22Rv1 (cell line): ENCODE results near the gene FAM50B.

Experiments used
- CTCF ChIP-seq: fragments of 450-650 bp; IDR thresholded peaks from 2 replicates; pipeline ENCODE4 v1.5.1; 2017; ENCODE audit warnings: mild to moderate bottlenecking
- ZFX ChIP-seq: fragments of 450-650 bp; IDR thresholded peaks from 2 replicates; pipeline ENCODE4 v1.6.1; 2017; ENCODE audit warnings: antibody characterized with exemption, borderline replicate concordance

GRCh38 chr6:3801960-3802359 lies 47.2 kb upstream of the FAM50B start:
- TF ChIP-seq CTCF, result no peak
- no peak for TF ChIP-seq ZFX
